ENCODE measurements around the gene PLEKHG4. TPM values are rescaled to one million over a fixed set of nuclear protein-coding genes. Genes with fewer than 3 reads are reported as not detected.

PLEKHG4 gene
- total and polyA plus RNA-seq, 9 of the 15 experiments (the other 6 are each of a cell fraction or from before 2014, with no cell fraction given), result 3.7 to 36.8 (median 17.9) TPM

GRCh38 chr16:67264277-67264676 lies 15.1 kb upstream of the PLEKHG4 start:
- H3K4me1 ChIP-seq (replicated peaks in 1 of 2; ENCODE audit: control insufficient read depth in 2 of 2, insufficient read depth in 2 of 2, low read length in 2 of 2), result peaks cover 19 to 23% of the 10 kb centered on the region in 2 experiments
- intact Hi-C loops (cut with micrococcal nuclease) (loop anchor here (5.0 kb wide), 3 partner anchors 73 to 203 kb away; no protein-coding TSS in a partner anchor), in situ Hi-C loops (cut with MboI) (no loop called here)
- H2AFZ ChIP-seq (ENCODE audit: low read depth, low read length), result no peak overlapping the region
- H3K4me2 ChIP-seq (ENCODE audit: insufficient read depth, low read length), result no peak overlapping the region
- TF ChIP-seq MLX (CRISPR knock-in tag; conservative IDR thresholded peaks at IDR 0.05) (no peak), CTCF (IDR thresholded peaks at IDR 0.05 in 2 of 3, conservative IDR thresholded peaks at IDR 0.05 in 1 of 3; ENCODE audit: insufficient read depth in 2 of 3, low read depth in 1 of 3, low read length in 3 of 3) (peak in 2 of 3 experiments; percentile 16 to 47; a peak in 2 of 6 replicates), CREB1 (IDR thresholded peaks at IDR 0.05) (no peak), CREB1 (CRISPR knock-in tag; IDR thresholded peaks at IDR 0.05) (no peak), RAD21 (CRISPR knock-in tag; conservative IDR thresholded peaks at IDR 0.05 in 1 of 2, IDR thresholded peaks at IDR 0.05 in 1 of 2) (0 out of 4 replicates have a peak, but pooled peaks of 1 of the 2 experiments have one; percentile 4)
- ATAC-seq (0 out of 3 replicates have a peak, but pooled peaks have one; percentile 10), DNase-seq (ENCODE audit: extremely low read depth in 1 of 4, low spot score in 3 of 4) (peak in 1 of 4 experiments; percentile 45), FAIRE-seq (peak; percentile 6)
- 85% methylated on average over 9 of the region's 9 CpGs for WGBS (ENCODE audit: insufficient coverage, low coverage, missing lambda C conversion rate)
- no peak overlapping the region for H3K27ac ChIP-seq (ENCODE audit: extremely low read depth, low read depth, low read length)
- H4K20me1 ChIP-seq (replicated peaks; ENCODE audit: control insufficient read depth, insufficient read depth, low read length), result no peaks in the 10 kb centered on the region
- H3K27me3 ChIP-seq (ENCODE audit: control insufficient read depth in 2 of 2, insufficient read depth in 2 of 2, low read length in 2 of 2), result no peaks in the 10 kb centered on the region
- CTCF ChIA-PET (ENCODE audit: low intra/inter-chr PET ratio), result interaction anchor here (0.6 kb wide), 1 partner anchor 104 kb away, joined by 7 read pairs; the partner anchor contains the start of genes FBXL8 and TRADD
- POLR2A ChIA-PET, result interaction anchor here (0.6 to 1.2 kb wide), 5 partner anchors 8 to 201 kb away, joined by 3 to 4 read pairs (median 3); no protein-coding TSS in a partner anchor
- no peak overlapping the region for H3K4me3 ChIP-seq
- H3K79me2 ChIP-seq (ENCODE audit: control insufficient read depth, insufficient read depth, low read length), result no peaks in the 10 kb centered on the region
- no peaks in the 10 kb centered on the region for H3K36me3 ChIP-seq (ENCODE audit: control insufficient read depth, insufficient read depth, low read length)
- H3K9me1 ChIP-seq (ENCODE audit: control insufficient read depth, insufficient read depth, low read length), result no peaks in the 10 kb centered on the region
- no TSS peak for BruUV-seq (replicated peaks)
- H3K9ac ChIP-seq (ENCODE audit: insufficient read depth in 1 of 2, low read depth in 2 of 2, low read length in 2 of 2), result peak overlapping the region in 1 of 2 experiments; percentile 39; a peak in 1 of 4 replicates
- no peaks in the 10 kb centered on the region for H3K9me3 ChIP-seq (replicated peaks; ENCODE audit: control insufficient read depth, insufficient read depth, low read depth, low read length)
